ENCODE results near the gene TLCD3A. TPM values are rescaled to one million over a fixed set of nuclear protein-coding genes. Genes with fewer than 3 reads are reported as not detected.

The TLCD3A gene
- polyA plus RNA-seq, 1 of the 3 experiments (the other 2 are of a cell fraction), result 31.7 TPM

DNA sequence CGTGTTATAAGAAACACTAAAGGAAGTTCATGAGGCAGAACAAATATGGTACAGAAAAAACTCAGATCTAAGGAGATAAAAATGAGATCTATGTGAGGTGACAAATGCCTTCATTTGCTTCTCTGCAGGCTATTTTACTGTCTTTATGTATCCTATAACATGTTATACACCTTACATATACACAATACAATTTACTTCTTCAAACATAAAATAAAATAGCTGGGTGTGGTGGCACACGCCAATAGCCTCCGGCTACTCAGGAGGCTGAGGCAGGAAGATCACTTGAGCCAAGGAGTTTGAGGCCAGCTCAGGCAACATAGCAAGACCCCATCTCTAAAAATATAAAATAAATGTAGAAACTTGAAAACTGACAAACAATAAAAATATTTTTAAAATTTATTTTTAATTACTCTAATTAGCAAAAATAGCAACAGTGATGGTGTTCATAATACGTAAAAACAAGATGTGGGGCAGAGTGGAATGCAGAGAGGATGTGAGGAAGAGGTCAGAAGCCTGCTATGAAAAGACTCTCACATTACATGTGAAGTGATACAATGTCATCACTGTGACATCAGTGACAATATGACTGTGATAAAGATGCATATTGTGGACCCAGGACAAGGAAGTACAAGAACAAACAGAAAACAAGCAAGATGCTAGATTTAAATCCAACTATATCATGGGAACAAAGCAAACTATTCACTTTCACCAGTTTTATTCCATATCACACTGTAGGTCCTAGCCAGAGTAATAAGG is 48.7 kb upstream of the TLCD3A start:
- H3K9ac ChIP-seq, result no peak overlapping the region
- no peaks in the 10 kb centered on the region for H3K27me3 ChIP-seq (ENCODE audit: insufficient read depth)
- CTCF ChIA-PET, result interaction anchor here (1.4 to 7.1 kb wide), 3 partner anchors 17 to 271 kb away, joined by 3 to 54 read pairs (median 9); no protein-coding TSS in a partner anchor
- POLR2A ChIA-PET, result no interaction called here
- no peak overlapping the region for H3K4me3 ChIP-seq (ENCODE audit: low read depth in 2 of 2, low read length in 1 of 2)
- H3K9me3 ChIP-seq, result no peaks in the 10 kb centered on the region
- WGBS (ENCODE audit: low lambda C conversion rate), result 97% methylated on average over 4 of the region's 4 CpGs
- H3K27ac ChIP-seq (ENCODE audit: low read depth in 2 of 2, low read length in 1 of 2), result no peak overlapping the region
- no peak for DNase-seq
- no peaks in the 10 kb centered on the region for H3F3A ChIP-seq (replicated peaks; ENCODE audit: insufficient read depth)
- no peak overlapping the region for H2AFZ ChIP-seq (ENCODE audit: low read depth)
- peaks cover 45% of the 10 kb centered on the region for H3K79me2 ChIP-seq (ENCODE audit: insufficient read depth)
- peaks cover 5 to 22% of the 10 kb centered on the region in 2 experiments for H3K36me3 ChIP-seq (replicated peaks in 1 of 2; ENCODE audit: control insufficient read depth in 1 of 2, insufficient read depth in 2 of 2, low read length in 1 of 2)
- H3K4me1 ChIP-seq (ENCODE audit: control insufficient read depth in 1 of 2, insufficient read depth in 2 of 2, low read depth in 1 of 2, low read length in 1 of 2), result peaks cover 0 to 10% of the 10 kb centered on the region in 2 experiments; a peak in 1 of 4 replicates
- no peak for TF ChIP-seq SIN3A (IDR thresholded peaks at IDR 0.05; ENCODE audit: borderline replicate concordance, low read depth, low read length)
- TF ChIP-seq, protein P1, sequence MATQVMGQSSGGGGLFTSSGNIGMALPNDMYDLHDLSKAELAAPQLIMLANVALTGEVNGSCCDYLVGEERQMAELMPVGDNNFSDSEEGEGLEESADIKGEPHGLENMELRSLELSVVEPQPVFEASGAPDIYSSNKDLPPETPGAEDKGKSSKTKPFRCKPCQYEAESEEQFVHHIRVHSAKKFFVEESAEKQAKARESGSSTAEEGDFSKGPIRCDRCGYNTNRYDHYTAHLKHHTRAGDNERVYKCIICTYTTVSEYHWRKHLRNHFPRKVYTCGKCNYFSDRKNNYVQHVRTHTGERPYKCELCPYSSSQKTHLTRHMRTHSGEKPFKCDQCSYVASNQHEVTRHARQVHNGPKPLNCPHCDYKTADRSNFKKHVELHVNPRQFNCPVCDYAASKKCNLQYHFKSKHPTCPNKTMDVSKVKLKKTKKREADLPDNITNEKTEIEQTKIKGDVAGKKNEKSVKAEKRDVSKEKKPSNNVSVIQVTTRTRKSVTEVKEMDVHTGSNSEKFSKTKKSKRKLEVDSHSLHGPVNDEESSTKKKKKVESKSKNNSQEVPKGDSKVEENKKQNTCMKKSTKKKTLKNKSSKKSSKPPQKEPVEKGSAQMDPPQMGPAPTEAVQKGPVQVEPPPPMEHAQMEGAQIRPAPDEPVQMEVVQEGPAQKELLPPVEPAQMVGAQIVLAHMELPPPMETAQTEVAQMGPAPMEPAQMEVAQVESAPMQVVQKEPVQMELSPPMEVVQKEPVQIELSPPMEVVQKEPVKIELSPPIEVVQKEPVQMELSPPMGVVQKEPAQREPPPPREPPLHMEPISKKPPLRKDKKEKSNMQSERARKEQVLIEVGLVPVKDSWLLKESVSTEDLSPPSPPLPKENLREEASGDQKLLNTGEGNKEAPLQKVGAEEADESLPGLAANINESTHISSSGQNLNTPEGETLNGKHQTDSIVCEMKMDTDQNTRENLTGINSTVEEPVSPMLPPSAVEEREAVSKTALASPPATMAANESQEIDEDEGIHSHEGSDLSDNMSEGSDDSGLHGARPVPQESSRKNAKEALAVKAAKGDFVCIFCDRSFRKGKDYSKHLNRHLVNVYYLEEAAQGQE (IDR thresholded peaks at IDR 0.05; ENCODE audit: low read depth, low read length), result no peak
- no peak for TF ChIP-seq FOXJ3 (CRISPR knock-in tag; IDR thresholded peaks at IDR 0.05)
- no peak for TF ChIP-seq FOSL2 (IDR thresholded peaks at IDR 0.05; ENCODE audit: borderline replicate concordance, low read depth)
- no peak for TF ChIP-seq YY1 (IDR thresholded peaks at IDR 0.05; ENCODE audit: low read depth)
- no peak for TF ChIP-seq CHD2 (IDR thresholded peaks at IDR 0.05; ENCODE audit: low read length, partially characterized antibody)
- H4K20me1 ChIP-seq (ENCODE audit: insufficient read depth), result no peaks in the 10 kb centered on the region
- no peak overlapping the region for H3K4me2 ChIP-seq
- H3K9me2 ChIP-seq, result no peaks in the 10 kb centered on the region

- Histone ChIP-seq H3K4me2 (no peak overlapping the region), H3K4me1 (ENCODE audit: control insufficient read depth in 1 of 2, insufficient read depth in 2 of 2, low read depth in 1 of 2, low read length in 1 of 2) (peaks cover 0 to 10% of the 10 kb centered on the region in 2 experiments; a peak in 1 of 4 replicates), H3K36me3 (replicated peaks in 1 of 2; ENCODE audit: control insufficient read depth in 1 of 2, insufficient read depth in 2 of 2, low read length in 1 of 2) (peaks cover 12 to 30% of the 10 kb centered on the region in 2 experiments), H3K27me3 (ENCODE audit: insufficient read depth) (no peaks in the 10 kb centered on the region), H4K20me1 (ENCODE audit: insufficient read depth) (no peaks in the 10 kb centered on the region), H2AFZ (ENCODE audit: low read depth) (no peak overlapping the region), H3K9me2 (no peaks in the 10 kb centered on the region), H3K27ac (ENCODE audit: low read depth in 2 of 2, low read length in 1 of 2) (no peak overlapping the region), H3K9me3 (no peaks in the 10 kb centered on the region), H3K9ac (no peak overlapping the region), H3K79me2 (ENCODE audit: insufficient read depth) (peaks cover 31% of the 10 kb centered on the region), H3K4me3 (ENCODE audit: low read depth in 2 of 2, low read length in 1 of 2) (no peak overlapping the region), H3F3A (replicated peaks; ENCODE audit: insufficient read depth) (no peaks in the 10 kb centered on the region)
- no peak for DNase-seq
- ChIA-PET POLR2A (no interaction called here), CTCF (interaction anchor here (0.9 to 7.1 kb wide), 4 partner anchors 13 to 273 kb away, joined by 3 to 54 read pairs (median 19); no protein-coding TSS in a partner anchor)
- WGBS (ENCODE audit: low lambda C conversion rate), result 98% methylated on average over 6 of the region's 6 CpGs
- TF ChIP-seq CTCF (IDR thresholded peaks at IDR 0.05) (no peak), NRF1 (IDR thresholded peaks at IDR 0.05; ENCODE audit: low read depth, low read length) (no peak), FOXJ3 (CRISPR knock-in tag; IDR thresholded peaks at IDR 0.05) (no peak), EP300 (IDR thresholded peaks at IDR 0.05; ENCODE audit: borderline replicate concordance in 1 of 2, low read depth in 1 of 2, low read length in 1 of 2) (no peak), RAD21 (IDR thresholded peaks at IDR 0.05; ENCODE audit: low read length) (no peak), NFIC (IDR thresholded peaks at IDR 0.05; ENCODE audit: borderline replicate concordance) (no peak), RXRA (IDR thresholded peaks at IDR 0.05; ENCODE audit: borderline replicate concordance, low read depth) (no peak), EZH2phosphoT487 (IDR thresholded peaks at IDR 0.05; ENCODE audit: borderline replicate concordance, low read depth) (no peak)
- TF ChIP-seq, protein P2, sequence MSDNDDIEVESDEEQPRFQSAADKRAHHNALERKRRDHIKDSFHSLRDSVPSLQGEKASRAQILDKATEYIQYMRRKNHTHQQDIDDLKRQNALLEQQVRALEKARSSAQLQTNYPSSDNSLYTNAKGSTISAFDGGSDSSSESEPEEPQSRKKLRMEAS (IDR thresholded peaks at IDR 0.05; ENCODE audit: low read depth), result no peak
- TF ChIP-seq, protein P1 (IDR thresholded peaks at IDR 0.05; ENCODE audit: low read depth, low read length), result no peak
These were observed 47.4 kb upstream of the TLCD3A start for GRCh38 chr17:685006-685405.
